ENCODE data around the gene SSBP3. TPM values are rescaled to one million over a fixed set of nuclear protein-coding genes. Genes with fewer than 3 reads are reported as not detected.

SSBP3 gene
- total RNA-seq, 4 donors from 2014 or later = 32.8 to 63.4 (median 47.4) TPM

DNA sequence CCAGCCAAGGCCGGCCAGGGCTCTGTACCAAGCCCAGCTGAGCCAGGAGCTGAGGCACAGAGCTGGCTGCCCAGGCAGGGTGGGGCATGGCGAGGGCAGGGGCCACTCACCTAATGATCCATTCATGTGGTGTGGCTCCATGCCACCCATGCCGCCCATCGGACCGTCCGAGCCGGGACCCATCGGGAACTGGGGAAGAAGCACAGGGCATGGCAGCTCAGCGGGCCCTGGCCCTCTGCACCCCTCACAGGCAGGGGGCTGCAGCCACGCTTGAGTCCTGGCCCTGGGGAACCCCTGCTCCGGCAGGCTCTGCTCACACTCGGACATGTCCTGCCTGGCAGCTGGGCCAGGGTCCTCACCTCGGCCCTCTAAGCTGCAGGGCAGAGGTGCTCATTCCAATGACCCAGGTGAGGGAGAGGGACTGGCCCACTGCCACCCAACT is 177.5 kb downstream of the SSBP3 start:
- H3K9me3 ChIP-seq = no peaks in the 10 kb centered on the region
- H3K4me3 ChIP-seq = no peak overlapping the region
- H3K4me1 ChIP-seq = peaks cover 6 to 34% (median 22%) of the 10 kb centered on the region in 4 donors
- no peak for DNase-seq (ENCODE audit: extremely low spot score)
- peaks cover 0 to 42% (median 16%) of the 10 kb centered on the region in 4 donors for H3K36me3 ChIP-seq
- intact Hi-C loops (cut with DNase I) = no loop called here
- no CpG with 5 or more reads among the region's 13 CpGs for WGBS
- H3K27me3 ChIP-seq = no peaks in the 10 kb centered on the region
- TF ChIP-seq EP300 (IDR thresholded peaks at IDR 0.05) (no peak), POLR2AphosphoS5 (IDR thresholded peaks at IDR 0.05) (no peak), POLR2A (IDR thresholded peaks at IDR 0.05; ENCODE audit: low read depth) (no peak)
- TF ChIP-seq, protein P1, sequence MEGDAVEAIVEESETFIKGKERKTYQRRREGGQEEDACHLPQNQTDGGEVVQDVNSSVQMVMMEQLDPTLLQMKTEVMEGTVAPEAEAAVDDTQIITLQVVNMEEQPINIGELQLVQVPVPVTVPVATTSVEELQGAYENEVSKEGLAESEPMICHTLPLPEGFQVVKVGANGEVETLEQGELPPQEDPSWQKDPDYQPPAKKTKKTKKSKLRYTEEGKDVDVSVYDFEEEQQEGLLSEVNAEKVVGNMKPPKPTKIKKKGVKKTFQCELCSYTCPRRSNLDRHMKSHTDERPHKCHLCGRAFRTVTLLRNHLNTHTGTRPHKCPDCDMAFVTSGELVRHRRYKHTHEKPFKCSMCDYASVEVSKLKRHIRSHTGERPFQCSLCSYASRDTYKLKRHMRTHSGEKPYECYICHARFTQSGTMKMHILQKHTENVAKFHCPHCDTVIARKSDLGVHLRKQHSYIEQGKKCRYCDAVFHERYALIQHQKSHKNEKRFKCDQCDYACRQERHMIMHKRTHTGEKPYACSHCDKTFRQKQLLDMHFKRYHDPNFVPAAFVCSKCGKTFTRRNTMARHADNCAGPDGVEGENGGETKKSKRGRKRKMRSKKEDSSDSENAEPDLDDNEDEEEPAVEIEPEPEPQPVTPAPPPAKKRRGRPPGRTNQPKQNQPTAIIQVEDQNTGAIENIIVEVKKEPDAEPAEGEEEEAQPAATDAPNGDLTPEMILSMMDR (IDR thresholded peaks at IDR 0.05) = no peak
- H3K27ac ChIP-seq (replicated peaks in 1 of 4) = no peak overlapping the region

DNA sequence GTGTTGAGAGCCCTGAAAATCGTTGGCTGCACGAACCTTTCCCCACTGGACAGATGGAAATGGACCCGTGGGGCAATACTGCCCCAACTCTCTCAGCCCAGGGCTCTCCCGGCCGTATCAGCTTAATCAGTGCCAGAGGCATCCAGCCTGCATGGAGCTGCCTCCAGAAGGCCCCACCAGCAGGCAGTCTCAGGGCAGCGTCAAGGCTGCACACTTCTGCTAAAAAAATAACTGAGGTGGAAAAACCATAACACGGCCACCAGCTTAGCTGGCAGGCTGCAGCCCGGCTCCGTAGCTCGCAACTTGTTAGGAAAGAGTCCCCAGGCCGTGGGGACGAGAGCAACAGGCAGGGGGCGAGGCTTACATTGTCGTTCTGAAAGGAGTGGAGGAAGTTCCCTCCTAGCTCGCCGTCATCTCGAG is 178.3 kb downstream of the SSBP3 start:
- TF ChIP-seq, protein P1 (IDR thresholded peaks at IDR 0.05) = no peak
- no peak for TF ChIP-seq POLR2AphosphoS5 (IDR thresholded peaks at IDR 0.05)
- TF ChIP-seq POLR2A (IDR thresholded peaks at IDR 0.05; ENCODE audit: low read depth) = no peak
- TF ChIP-seq EP300 (IDR thresholded peaks at IDR 0.05) = no peak
- Histone ChIP-seq H3K27ac (replicated peaks in 1 of 4) (no peak overlapping the region), H3K36me3 (peaks cover 0 to 42% (median 19%) of the 10 kb centered on the region in 4 donors), H3K4me3 (no peak overlapping the region), H3K9me3 (no peaks in the 10 kb centered on the region), H3K27me3 (no peaks in the 10 kb centered on the region), H3K4me1 (peaks cover 6 to 34% (median 22%) of the 10 kb centered on the region in 4 donors)
- intact Hi-C loops (cut with DNase I) = no loop called here
- DNase-seq (ENCODE audit: extremely low spot score) = no peak
- 49% methylated on average over 17 of the region's 17 CpGs for WGBS

DNA sequence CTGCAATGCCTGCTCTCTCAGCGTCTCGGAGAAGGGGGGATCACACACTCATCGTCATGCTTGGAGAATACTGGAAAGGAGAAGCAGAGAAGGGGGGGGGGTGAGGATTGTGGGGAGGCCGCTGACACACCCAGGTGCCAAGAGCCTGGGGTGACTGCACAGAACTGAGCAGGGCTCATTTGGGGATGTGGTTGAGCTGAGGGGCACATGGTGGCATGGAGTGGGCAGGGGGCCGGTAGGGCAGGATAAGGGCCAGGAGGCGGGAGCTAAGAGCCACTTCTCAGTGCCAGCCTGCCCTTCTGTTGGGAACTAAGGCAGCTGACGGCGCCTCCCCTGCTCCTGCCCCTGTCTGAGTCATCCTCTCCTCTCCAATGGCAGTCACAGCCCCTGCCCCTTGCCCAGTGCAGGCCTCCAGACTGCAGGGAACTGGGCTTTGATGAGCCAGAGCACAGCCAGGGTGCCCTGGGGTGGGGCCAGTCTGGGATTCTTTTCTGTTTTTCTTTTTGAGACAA is 179.0 kb downstream of the SSBP3 start:
- TF ChIP-seq, protein P1 (IDR thresholded peaks at IDR 0.05) = no peak
- no peaks in the 10 kb centered on the region for H3K27me3 ChIP-seq
- H3K4me3 ChIP-seq = no peak overlapping the region
- DNase-seq (ENCODE audit: extremely low spot score) = no peak
- H3K9me3 ChIP-seq = no peaks in the 10 kb centered on the region
- H3K27ac ChIP-seq (replicated peaks in 1 of 4) = no peak overlapping the region
- H3K4me1 ChIP-seq = peaks cover 6 to 34% (median 22%) of the 10 kb centered on the region in 4 donors
- H3K36me3 ChIP-seq = peaks cover 0 to 42% (median 20%) of the 10 kb centered on the region in 4 donors
- 62% methylated on average over 8 of the region's 8 CpGs for WGBS
- intact Hi-C loops (cut with DNase I) = no loop called here

DNA sequence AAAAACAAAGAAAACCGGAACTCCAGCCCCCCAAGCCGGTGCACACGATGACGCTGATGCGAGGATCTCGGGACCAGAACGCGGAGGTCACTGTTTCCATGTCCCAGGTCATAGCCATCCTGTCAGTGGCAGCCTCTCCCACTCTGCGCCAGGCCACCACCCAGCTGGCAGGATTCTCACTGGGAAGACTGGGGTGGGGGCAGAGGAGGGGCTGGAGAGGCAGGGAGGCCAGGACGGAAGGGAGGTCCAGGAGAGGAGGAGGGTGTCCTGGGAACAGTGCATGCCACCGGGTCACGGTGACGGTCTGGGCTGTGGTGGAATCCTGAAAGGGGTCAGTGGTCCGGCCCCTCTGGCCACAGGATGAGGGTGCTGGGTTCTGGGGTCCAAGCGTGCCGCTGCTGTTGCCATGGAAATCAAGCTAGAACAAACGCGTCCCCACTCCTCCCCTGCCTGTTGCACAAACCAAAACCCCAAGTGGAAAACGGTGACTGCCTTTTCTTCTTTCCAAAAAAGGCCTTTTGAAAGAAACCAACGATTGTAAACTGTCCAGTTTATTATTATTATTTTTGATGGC is 180.1 kb downstream of the SSBP3 start:
- DNase-seq (ENCODE audit: extremely low spot score) = no peak
- 86% methylated on average over 20 of the region's 20 CpGs for WGBS
- H3K4me3 ChIP-seq = no peak overlapping the region
- H3K4me1 ChIP-seq = peaks cover 6 to 34% (median 24%) of the 10 kb centered on the region in 4 donors
- no peaks in the 10 kb centered on the region for H3K9me3 ChIP-seq
- H3K36me3 ChIP-seq = peaks cover 0 to 42% (median 23%) of the 10 kb centered on the region in 4 donors
- intact Hi-C loops (cut with DNase I) = no loop called here
- H3K27ac ChIP-seq (replicated peaks in 1 of 4) = no peak overlapping the region
- TF ChIP-seq EP300 (IDR thresholded peaks at IDR 0.05) (no peak), POLR2A (IDR thresholded peaks at IDR 0.05; ENCODE audit: low read depth) (no peak), POLR2AphosphoS5 (IDR thresholded peaks at IDR 0.05) (no peak)
- TF ChIP-seq, protein P1 (IDR thresholded peaks at IDR 0.05) = no peak
- no peaks in the 10 kb centered on the region for H3K27me3 ChIP-seq
